ENCODE measurements around the gene RNF223.
A peak's percentile ranks its signal among the peaks of the same experiment; 100 is the strongest.
"Not testable (repeated sequence)": the region's sequence is repeated elsewhere in the genome, so short reads cannot be mapped to it uniquely, and the experiment has no call there.

The RNF223 gene

DNA sequence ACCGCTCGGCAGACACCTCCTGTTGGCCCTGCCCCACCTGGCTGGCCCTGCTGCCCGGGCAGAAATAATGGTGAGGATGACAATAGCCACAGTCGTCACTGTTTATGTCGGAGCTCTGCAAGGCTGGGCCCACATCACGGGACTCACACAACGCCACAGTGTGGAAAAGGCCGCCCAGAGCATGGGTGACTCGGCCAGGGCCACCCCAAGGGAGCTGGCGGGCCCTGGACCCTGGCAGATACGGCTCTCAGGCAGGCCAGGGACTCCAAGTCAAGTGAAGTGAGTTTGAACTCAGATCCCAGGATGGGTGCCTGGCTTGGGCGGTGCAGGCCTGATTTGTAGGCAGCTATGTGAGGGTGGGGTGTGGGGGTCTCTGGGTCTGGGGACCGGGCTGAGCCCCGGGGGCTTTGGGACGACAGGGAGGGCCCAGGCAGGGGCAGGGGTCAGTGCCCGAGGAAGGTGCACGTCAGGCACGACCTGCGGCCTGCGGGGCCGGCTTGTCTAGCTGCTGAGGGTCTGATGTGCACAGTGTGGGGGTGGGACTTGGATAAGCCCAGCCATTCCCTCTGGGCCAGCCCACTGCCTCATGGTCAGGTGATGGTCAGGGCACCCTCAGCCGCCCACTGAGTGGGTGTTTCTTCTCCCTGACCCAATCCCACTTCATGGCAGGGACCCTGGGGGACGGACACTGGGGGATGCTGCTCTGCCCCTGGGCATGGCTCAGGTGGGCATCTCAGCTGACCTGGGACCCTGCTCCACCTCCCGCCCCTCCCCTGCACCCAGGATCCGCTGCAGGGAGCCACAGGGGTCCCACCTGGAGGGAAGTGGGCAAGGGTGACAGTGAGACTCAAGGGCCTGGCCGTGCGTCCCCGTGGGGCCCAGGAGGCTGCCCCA lies 1.0 kb downstream of the RNF223 start:
- DNase-seq (ENCODE audit: low read depth in 2 of 2), result no peak

GRCh38 chr1:1072299-1072848 lies 1.7 kb downstream of the RNF223 start:
- DNase-seq (ENCODE audit: low read depth in 2 of 2), result no peak

GRCh38 chr1:1071486-1072298 lies 2.4 kb downstream of the RNF223 start:
- DNase-seq (ENCODE audit: low read depth in 2 of 2), result no peak

GRCh38 chr1:1069711-1070676 lies 4.1 kb downstream of the RNF223 start:
- no peak for DNase-seq (ENCODE audit: low read depth in 2 of 2)

- peak; percentile 82 to 86 for DNase-seq (ENCODE audit: low read depth in 2 of 2)
These were observed 4.9 kb downstream of the RNF223 start for GRCh38 chr1:1069056-1069710.

DNA sequence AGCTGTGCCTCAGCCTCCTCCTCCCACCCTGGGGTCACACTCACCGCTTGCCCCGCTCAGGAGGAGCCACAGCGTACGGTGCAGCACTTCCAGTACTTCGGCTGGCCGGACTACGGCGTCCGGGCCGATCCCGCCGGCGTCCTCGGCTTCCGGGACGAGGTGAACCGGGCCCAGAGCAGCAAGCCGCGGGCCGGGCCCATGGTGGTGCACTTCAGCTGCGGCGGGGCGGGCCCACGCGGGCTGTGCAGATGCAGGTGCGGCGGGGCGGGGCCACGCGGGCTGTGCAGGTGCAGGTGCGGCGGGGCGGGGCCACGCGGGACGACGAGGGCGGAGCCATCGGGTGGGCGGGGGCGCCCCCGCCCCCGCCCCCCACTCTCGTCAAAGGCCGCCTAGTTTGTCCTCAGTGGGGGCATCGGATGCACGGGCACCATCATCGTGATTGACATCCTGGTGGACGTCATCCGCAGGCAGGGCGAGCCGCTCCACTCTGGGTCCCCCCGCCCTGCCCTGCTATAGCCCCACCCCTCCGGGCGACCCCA lies 5.5 kb downstream of the RNF223 start:
- DNase-seq (ENCODE audit: low read depth in 2 of 2), result no peak

GRCh38 chr1:1067860-1068516 lies 6.1 kb downstream of the RNF223 start:
- DNase-seq (ENCODE audit: low read depth in 2 of 2), result no peak

- DNase-seq (ENCODE audit: low read depth in 2 of 2), result no peak
These were observed 6.7 kb downstream of the RNF223 start for GRCh38 chr1:1067284-1067859.

DNA sequence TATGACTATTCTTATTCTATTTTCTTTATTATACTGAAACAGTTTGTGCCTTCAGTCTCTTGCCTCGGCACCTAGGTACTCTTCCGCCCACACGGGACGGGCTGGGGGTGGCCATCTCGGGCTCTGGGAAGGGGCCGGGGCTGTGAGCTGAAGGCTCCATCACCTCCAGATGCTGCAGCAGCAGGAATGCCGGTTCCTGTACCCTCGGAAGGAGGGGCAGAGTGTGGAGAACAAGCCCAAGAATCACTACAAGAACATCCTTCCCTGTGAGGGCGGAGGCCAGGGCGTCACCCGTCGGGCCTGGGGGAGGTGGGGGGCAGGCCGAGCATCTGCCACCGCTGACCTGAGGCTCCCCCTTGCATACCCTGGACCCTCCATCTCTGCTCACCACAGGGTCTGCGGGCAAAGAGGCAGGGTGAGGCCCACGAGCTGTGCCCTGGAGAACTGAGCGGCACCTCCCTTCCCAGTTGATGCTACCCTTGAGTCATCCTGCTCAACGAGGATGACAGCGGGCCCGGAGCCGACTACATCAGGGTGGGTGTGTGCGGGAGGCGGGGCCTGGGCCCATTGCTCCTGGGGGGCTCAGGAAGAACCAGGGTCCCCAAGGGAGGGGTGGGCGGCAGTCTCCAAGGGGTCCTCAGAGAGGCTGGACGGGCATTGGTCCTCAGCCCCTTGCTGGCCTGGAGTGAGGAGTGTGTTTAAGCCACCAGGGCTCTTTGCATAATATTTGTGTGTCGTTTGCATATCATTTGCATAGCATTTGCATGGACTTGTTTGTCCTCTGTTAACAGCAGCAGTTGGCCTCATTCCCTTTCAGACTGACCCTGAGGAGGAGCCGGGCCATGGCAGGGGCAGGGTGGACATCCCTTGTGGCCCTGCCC lies 7.5 kb downstream of the RNF223 start:
- DNase-seq (ENCODE audit: low read depth in 2 of 2), result no peak

DNA sequence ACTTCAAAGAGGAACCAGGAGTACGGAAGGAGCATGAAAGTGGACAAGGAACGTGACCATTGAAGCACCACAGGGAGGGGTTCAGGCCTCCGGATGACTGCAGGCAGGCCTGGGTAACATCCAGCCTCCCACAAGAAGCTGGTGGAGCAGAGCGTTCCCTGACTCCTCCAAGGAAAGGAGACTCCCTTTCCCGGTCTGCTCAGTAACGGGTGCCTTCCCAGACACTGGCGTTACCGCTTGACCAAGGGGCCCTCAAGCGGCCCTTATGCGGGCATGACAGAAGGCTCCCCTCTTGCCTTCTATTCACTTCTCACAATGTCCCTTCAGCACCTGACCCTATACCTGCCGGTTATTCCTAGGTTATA lies 8.2 kb downstream of the RNF223 start:
- not testable (repeated sequence) for DNase-seq (ENCODE audit: low read depth in 2 of 2)

- no peak for DNase-seq (ENCODE audit: low read depth in 2 of 2)
These were observed 8.7 kb downstream of the RNF223 start for GRCh38 chr1:1065265-1065939.

- peak; percentile 77 to 84 for DNase-seq (ENCODE audit: low read depth in 2 of 2)
These were observed 9.9 kb downstream of the RNF223 start for GRCh38 chr1:1063945-1064831.

- no peak for DNase-seq (ENCODE audit: low read depth in 2 of 2)
These were observed 10.7 kb downstream of the RNF223 start for GRCh38 chr1:1063261-1063944.

- no peak for DNase-seq (ENCODE audit: low read depth in 2 of 2)
These were observed 11.6 kb downstream of the RNF223 start for GRCh38 chr1:1062348-1063163.

DNA sequence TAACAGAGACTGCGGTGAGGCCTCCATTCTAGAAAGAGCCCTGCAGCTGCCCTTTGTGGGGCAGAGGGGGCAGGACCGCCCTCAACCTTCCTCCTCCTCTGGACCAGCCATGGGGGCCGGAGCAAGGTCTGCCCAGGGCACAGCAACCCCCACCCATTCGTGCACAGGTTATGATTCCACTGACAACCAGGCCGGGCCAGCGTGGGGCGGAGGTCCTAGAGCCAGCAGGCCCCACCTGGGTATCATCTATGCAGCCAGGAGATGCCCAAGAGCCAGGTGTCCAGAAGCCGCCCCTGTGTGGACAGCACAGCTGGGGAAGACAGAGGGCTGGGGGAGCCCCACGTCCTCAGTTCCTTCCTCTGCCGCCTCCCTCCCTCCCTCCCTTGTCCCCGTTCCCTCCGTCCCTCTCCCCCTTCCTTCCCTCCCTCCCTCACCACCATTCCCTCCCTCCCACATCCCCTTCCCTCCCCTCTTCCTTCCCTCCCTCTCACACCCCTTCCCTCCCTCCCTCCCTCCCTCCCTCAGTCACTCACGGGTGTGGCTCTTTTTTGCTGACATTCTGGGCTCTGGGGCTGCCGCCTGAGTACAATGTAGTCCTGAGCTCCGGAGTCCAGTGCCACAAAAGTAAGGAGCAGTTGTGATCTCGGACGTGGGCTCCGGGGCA lies 12.3 kb downstream of the RNF223 start:
- DNase-seq (ENCODE audit: low read depth in 2 of 2), result no peak
